ENCODE results near the gene TSPAN9.

The TSPAN9 gene

DNA sequence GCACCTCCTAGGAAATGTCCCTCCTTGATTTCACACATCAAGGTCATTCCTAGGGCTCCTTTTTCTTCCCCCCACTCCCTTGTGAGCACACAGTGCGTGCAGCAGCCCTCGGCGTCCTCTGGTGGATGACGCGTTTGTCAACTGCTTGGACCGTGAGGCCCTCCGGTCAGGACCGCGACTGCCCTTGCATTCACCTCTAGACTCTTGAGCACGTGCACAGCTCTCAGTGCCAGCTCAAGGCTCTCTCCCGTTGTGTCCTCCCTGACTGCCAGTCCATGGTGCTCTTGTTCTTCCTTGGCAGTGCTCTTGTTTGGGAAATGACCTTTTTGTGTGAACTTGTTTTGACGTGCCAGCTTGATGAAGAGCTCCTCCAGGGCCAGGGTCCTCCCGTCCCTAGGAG, 67.9 kb downstream of the TSPAN9 start:
- no peak for DNase-seq

DNA sequence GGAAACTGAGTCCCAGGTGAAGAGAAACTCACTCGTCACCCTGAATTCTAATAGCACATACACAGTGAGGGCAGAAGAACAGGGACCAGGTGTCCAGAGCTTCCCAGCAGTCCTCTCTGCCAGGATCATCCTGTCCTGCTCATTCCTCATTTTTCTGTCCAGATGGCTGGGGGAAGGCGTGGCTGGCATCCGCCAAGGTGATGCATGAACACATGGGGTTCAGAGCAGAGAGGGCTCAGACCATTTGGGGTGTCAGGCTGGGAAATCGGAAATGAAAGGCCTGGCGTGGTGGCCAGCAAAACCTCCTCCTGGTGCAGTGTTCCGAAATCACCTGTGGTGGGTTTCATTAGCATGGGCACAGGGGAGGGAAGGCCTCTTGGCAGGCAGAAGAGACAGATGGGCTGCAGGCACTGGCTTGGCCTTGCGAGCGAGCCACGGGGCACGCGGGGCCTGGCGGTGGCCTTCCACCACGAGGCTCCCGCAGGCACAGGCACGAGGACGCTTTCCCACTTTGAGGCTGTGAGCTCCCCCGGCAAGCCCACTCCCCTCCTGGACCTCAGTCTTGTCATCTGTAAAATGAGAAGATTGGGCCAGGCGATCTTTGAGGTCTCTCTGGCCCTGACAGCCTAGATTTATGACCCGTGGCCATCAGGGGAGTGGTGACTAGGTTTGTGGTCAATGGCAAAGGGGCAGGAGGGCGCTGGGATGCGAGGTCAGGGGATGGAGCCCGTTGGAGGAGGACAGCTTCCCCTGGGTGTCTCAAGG, 68.5 kb downstream of the TSPAN9 start:
- DNase-seq, result no peak

DNA sequence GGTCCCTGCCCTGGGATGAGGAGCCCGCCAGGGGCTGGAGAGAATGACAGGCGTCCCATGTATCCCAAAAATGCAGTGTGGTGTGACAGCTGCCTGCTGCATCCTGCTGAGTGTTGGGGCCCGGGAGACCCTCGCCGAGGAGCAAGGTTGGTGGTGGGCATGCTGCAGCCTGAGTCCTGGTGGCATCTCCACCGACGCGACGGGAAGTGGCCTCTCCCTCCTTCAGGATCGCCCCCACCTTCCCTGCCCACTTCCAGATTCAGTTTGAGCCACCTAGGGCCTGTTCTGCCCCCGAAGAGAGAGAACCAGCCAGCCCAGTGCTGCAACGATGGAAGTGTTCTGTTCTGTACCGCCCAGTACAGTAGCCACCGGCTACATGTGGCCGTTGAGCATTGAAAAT, 70.1 kb downstream of the TSPAN9 start:
- no peak for DNase-seq

DNA sequence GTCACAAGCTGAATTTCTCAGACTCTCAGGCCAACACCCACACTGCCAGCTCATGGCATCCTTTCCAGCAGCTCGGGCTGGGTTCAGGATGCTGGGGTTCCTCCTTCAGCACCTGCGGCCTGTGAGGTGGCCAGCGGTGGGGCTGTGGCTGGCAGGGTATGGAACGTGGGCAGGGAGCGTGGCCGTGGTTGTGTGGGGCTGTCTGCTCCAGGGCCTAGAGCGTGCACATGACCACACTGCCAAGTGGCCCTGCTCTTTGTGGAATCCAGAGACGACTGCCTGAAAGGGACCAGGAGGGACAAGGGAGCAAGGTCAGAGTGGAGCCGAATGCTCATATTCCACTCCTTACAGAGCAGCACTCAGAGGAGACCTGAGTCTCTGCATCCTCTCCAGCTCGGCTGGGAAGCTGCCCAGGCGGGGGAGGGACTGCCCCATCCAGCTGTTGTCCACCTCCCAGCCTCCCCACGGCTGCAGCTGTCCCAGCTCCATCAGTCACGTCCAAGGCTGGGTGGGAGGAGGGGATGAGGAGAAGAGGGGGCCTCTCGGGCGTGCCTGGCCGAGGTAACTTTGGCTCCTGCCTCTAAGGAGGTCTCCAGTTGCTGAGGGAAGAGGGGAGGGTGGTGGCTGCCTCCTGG, 71.3 kb downstream of the TSPAN9 start:
- no peak for DNase-seq

DNA sequence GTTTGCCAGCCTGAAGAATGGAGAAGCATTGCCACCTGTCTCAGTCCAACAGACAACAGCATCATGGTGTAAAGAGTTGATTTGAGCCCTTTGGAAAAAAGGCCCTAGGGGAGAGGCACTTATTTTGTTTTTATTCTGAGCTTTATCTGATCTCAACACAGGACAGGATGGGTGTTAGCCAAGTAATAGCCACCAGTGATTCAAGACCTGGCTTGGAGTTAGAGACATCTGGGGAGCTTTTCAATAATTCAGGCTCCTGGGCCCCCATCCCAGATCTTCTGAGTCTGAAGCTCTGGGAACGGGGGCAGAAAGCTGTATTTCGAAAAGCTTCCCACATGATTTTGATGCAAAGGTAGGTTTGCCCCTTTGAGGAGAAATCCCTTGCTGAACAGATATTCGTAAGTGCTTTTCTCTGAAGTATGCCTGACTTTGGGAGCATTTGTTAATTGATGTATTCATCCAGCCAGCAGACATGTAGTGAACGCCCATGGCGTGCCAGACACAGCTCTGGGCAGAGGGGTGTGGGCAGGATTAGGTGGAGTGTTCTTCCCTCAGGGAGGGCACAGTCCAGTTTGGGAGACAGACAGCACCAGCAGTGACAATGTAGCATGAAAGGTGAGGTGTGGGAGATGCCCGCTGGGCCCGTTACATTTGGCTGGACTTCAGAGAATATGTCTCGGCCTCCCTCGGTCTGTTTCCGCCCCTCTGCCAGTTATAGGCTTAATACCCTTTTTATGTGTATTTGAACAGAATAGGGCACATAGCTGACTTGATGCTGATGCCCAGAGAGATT, 72.5 kb downstream of the TSPAN9 start:
- no peak for DNase-seq

DNA sequence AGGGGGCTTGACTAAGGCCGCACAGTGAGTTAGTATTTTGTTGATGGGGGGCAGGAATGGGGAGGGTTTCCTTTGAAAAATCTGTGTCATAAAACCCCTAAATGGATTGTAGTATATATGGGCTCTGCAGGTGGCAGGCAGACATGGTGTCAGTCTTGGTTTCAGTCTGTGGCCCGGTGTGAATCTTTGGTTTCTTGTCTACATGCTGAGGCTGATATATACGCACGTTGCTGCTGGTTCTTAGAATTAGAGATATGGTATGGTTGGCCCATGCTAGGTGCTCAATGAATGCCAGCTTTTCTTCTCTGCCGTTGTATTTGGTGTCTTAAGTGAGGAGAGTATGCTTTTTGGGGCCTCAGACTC, 73.1 kb downstream of the TSPAN9 start:
- DNase-seq, result no peak

DNA sequence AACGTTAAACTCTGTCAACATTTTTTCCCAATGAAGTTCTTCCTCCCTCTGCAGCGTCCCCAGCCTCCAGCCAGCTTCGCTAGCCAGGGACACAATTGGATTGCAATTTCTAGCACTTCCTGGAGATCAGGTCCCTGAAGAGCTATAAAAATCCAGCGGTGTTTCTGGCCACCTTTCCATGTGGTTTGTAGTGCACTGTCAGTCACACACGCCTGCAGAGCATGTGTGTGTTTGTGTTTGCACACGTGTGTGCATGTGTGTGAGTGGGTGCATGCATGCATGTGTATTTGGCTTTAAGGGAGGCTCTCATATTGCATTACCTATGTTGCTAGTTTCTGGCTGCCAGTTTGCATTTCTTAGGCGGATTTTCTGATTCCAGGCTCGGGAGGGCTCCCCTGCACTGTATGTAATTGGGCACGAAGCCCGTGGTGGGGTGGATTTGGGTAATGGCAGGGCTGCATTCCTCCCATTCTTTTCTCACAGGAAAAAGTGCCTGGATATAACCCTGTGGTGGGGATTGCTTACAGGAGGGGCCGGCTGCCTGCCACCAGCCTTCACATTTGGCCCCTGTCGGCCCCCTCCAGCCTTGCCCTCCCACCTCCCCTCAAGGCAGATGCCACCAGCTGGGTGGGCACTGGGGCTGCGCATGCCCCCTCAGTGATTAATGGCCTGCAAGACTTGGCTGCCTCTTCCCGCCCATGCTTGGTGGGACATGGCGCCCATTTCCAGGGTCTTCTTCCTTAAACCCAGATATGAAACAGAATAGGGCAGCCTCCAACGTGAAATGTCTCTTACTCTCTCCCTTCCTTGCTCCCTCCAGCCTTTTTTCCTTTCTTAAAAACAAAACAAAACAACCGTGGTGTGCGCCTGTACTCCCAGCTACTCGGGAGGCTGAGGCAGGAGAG, 74.0 kb downstream of the TSPAN9 start:
- DNase-seq, result no peak

DNA sequence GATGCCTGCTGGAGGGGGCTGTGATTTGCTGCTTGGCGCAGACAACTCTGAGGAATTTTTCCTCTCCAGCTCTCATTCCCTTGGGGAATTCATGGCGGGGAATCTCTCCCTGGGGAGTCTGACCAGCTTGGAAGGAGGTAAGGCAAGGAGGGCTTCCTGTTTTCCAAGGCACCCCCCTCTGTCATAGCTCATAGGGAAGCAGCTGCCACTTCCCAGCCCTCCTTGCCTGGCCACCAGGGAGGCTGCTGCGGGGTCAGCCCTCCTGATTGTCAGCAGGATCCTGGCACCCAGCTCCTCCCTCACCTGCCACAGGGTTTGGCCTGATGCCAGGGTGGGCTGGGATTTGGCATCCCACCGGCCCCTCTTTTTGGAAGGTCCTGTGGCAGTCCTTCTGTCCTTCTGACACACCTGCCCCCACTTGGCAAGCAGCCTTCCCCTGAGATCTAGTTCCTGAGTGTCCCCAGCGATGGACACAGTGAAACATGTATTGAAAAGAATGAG, 74.9 kb downstream of the TSPAN9 start:
- DNase-seq, result no peak

DNA sequence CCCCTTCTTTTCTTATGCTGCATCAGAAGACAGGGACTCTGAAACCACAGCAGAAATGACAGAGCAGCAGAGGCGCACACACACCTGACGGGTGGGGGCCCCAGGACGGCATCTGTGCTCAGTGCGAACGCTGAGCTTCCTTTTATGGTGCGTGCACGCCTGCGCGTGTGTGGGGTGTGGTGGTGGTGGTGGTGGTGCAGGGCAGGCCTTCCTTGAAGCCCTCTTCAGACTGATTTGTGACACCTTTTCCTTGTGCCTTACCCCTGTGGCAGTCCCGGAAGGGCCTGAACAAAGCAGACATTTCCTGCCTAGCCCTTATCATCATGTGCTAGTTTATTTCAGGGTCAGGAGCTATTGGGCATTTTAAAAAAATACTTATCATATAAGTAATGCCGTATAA, 75.7 kb downstream of the TSPAN9 start:
- no peak for DNase-seq

DNA sequence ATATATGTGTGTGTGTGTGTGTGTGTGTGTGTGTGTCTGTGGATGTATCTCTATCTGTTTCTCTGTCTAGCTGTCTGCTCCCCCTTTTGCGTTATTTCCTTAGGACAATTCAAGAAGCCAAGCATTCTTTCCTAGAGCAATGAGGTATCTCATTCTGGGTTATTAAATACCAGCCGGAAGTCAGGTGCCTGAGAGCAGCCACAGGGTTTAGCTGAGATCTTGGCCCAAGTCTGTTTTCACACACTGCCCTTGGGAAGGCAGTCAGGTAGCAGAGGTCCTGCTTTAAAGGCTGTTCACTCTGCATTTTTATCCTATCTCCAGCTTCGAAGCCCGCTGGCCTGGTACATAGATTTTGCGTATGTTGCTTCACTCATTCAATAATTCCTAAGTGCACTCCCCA, 76.8 kb downstream of the TSPAN9 start:
- no peak for DNase-seq

DNA sequence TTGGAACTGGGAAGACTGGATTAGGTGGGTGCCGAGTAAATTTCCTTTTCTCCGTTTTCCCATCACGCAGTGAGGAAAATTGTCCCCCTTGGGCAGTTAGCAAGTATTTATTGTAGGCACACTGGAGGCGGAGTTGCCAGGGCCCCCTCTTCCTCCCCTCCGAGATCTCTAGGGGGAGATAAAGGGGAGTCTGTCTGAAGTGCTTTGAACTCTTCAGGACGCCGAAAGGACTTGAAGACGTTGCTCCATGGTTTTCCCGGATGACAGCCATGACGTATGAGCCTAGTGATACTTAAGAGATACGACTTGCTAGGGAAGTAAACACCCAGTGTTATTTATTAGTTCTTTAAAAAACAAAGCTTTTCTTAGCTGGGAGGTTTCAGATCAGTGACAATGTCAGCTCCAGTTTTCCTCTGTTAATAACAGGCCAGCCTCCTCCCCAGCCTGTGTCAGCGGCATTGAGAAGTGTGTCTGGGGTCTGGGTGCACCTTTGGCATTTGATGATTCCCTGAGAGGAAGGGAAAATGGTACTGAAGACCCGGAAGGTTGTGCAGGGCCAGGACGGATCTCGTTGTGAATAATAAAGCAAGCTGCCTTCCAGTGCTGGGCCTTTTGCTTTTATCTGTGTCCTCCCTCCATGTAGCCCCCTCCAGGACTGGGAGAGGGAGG, 78.7 kb downstream of the TSPAN9 start:
- DNase-seq, result no peak

DNA sequence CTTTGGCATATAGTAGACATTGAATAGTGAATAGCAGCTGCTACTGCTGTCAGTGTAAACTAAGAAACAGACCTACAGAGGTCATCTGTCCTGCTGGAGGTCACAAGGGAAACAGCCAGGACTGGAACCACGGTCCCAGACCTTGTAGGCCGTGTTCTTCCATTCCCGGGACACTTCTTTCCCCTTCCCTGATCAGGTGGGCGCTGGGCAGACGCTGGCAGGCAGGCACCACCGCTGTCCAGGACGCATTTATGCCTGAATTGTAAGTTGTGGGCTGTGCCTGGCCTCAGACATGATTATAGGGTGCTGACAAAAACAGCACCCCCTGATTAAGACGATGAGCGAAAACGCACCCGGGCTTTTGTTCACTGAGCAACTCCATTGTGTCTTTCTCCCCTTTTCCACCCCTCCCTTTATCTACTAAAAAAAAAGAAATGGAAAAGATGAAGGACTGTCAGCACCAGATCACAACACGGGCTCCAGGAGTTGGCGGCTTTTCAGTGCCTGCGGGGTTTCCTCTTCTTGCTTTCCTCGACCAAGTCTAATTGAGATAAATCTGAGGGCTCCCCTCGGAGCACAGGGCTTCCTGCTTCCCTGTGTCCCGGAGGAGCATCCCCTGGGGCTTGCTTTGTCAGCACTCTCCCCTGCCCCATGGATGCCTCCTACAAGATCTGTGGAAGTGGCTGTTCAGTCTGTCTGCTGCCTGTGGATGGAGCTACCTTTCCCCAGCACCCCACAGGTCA, 80.6 kb downstream of the TSPAN9 start:
- no peak for DNase-seq

DNA sequence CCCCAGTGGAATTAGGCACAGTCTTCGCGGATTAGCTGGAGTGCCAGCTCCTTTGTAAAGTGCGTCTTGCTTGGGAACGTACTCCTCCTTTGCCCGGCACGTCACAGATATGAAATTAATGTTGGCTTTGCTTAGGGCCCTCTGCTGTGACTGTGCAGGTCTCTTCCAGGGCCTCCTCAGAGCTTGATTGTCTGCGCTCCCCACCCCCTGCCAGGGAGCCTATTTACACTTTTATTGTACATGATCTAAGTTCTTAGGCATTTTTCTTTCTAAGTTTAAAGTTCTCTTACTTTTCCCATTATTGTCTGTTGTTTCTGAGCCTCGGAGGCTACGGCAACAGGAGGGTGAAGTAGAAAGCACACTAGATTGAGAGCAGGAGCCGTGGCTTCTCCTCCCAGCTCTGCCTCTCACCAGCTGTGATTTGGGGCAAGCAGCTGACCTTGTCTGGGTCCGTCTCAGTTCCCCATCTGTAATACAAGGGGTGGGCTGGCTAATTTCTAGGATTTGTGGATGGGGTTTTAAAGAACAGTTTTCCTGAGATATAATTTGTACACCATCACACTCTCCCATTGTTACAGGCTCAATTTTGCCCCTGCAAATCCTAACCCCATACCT, 81.8 kb downstream of the TSPAN9 start:
- DNase-seq, result no peak

DNA sequence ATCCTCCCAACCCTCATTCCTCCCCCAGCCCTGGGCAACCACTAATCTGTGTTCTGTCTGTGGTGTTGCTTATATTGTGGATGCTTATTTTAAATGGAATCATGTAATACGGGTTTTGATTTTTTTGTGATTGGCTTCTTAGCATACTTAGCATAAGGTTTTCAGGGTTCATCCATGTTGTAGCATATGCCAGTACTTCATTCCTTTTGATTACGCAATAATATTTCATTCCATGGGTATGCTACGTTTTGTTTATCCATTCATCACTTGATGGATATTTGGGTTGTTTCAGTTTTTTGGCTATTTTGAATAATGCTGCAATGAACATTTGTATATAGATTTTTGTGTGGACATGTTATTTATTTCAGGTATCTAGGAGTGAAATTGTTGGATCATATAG, 82.9 kb downstream of the TSPAN9 start:
- no peak for DNase-seq

DNA sequence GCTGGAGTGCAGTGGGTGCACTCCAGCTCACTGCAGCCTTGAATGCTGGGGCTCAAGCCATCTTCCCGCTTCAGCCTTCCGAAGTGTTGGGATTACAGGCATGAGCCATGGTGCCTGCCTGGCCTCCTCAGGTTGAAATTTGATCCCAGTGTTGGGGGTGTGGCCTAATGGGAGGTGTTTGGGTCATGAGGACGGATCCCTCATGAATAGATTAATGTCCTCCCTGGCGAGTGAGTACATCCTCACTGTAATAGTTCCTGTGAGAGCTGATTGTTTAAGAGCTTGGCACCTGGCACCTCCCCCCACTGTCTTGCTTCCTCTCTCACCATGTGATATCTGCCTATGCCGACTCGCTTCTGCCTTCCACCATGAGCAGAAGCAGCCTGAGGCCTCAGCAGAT, 84.7 kb downstream of the TSPAN9 start:
- DNase-seq, result no peak

DNA sequence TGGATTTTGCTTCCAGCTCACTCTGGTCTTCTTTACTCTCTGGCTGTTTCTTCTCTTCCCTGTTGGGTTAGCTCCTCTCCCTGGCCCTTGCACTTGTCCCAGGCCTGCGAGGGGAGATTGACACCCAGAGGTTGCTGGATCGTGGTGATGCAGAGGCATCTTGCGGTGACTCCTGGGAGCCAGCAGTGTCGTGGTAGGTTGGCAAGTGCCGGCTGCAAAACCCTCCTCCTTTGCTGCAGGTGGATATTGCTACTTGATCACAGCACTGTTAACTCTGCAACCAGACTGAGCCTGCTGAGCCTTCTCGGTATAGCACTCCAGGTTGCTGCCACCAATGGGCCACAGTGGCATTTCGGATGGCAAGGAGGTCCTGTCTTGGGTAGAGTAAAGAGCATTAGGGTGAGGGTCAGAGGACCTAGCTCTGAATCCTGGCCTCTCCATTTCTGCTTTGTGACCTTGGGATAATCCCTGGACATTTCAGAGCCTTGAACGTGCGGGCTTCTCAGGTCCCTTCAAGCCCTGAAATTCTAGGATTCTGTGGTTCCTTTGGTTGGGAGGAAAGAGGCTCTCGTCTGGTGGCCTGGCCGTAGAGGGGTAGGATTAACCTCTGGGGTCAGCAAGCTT, 87.4 kb downstream of the TSPAN9 start:
- DNase-seq, result no peak

DNA sequence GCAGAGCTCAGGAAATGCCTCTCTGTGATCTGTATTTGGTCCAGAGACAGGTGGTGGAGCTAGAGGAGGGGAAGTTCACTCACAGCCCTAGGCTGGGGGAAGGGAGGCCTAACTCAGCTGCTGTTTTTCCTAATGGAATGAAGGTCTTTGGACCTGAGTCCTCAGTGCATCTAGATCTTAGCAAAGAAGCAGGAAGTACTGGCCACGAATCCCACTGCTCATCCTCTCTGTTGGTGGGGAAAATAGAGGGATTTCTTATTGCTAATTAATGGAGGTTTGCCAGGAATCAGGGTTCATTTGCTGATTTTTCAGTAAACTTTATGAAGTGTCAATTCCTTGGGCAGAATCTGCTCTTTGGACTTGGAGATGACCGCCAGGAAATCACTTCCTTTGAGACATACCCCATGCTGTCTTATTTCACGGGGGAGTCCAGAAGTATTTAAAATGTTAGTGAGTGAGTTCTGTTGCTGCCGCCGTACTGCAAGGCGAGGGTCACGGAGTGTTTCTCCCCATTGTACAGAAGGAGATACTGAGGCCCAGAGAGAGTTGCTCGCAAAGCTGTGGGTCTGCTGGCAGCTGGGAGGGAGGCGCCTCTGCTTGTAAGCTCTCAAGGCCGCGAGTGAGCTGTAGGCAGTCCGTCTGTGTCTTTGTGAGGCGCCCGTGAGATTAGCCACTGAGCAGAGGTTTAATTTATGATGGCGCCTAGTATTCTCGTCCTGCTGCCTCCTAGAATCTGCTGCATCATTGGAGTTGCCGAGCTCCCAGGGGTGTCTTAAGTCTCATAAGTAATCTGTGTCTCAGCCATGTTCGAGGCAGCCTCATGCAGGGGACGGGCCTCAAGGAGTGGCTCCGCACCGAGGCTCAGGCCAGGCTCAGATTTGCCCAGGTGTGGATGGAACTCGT, 88.2 kb downstream of the TSPAN9 start:
- DNase-seq, result no peak

DNA sequence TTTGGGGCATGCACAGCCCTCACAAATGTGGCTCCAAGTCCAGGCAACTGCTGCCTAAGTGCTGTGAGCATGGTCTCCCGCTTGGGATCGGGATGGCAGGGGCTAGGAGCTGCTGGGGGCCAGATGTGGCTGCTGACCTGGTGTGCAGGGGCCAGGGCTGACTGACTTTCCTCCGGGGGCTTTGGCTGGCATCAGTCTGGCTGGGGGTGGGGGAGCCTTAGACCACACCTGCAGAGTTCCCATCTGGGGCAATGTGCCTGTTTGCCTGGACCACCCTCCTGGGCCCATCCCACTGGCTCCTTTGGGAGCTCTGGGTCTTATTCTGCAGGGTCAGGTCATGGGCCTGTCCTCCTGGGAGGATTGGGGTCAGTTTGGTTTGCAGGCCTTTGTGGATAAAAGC, 90.5 kb downstream of the TSPAN9 start:
- DNase-seq, result no peak

Measured in GDM1 (cell line).